ENCODE measurements around the gene PPM1B.
"Not testable (repeated sequence)": the region's sequence is repeated elsewhere in the genome, so short reads cannot be mapped to it uniquely, and the experiment has no call there.

PPM1B gene

DNA sequence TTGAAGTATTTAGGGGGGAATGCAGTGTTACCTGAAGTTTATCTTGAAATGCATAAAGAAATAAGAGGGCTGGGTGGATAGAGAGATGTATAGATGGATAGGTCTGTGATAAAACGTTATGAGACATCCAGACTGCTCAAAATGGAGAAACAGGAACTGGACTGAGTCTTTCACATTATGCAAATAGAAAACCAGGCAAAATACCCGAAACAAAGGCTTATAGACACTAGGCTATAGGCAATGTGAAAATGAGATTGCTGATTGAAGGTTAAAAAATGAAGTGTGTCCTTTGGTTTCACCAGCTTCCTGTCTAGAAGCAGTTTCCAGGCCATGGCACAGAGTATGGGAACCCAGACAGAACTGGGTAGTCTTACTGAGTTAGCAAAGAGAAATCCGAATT lies 81.7 kb downstream of the PPM1B start:
- no peak for DNase-seq (ENCODE audit: low read depth in 3 of 3)

- no peak for DNase-seq (ENCODE audit: low read depth in 3 of 3)
These were observed 85.3 kb downstream of the PPM1B start for GRCh38 chr2:44254023-44254422.

- not testable (repeated sequence) for DNase-seq (ENCODE audit: low read depth in 3 of 3)
These were observed 87.0 kb downstream of the PPM1B start for GRCh38 chr2:44255704-44256103.

GRCh38 chr2:44257802-44258201 lies 89.1 kb downstream of the PPM1B start:
- not testable (repeated sequence) for DNase-seq (ENCODE audit: low read depth in 3 of 3)

GRCh38 chr2:44267269-44267795 lies 98.7 kb downstream of the PPM1B start:
- DNase-seq (ENCODE audit: low read depth in 3 of 3): no peak

DNA sequence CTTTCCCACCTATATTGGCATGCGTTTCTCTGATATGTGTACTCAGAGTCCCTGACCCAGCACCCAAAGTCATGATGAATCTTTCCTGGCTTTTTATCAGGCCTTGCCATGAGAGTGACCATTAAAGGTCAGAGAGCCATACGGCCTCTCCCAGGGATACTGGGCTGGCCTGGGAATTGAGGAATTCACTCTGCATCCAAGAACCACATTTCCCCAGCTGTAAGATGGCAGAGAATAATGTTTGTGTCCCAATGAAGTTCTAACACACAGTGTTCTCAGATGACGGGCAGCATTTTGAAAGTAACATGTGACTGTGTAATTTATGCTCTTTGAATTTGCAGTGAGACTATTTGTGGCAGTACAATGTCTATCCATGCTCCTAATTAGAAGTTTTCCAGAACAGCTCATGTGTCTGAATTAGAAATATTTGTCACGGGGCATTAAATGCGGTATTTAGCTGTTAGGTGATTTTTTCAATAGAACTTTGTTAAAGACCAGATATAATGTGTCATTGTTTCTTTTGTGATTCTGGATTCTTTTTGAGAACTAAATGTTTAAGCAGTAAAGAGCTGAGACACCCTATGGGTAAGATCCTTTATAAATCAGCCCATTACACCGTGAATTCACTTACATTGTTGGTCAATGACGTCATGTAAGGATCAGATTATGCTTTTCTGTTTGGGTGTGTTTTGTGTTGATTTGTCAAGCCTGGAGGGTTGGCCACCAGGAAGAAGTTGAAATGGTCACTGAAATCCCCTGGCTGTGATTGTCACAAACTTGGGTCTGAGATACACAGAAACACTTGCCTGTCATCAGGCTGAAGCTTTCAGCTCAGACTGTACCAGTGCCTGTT lies 99.3 kb downstream of the PPM1B start:
- no peak for DNase-seq (ENCODE audit: low read depth in 3 of 3)

- DNase-seq (ENCODE audit: low read depth in 3 of 3): no peak
These were observed 101.2 kb downstream of the PPM1B start for GRCh38 chr2:44269831-44270230.

DNA sequence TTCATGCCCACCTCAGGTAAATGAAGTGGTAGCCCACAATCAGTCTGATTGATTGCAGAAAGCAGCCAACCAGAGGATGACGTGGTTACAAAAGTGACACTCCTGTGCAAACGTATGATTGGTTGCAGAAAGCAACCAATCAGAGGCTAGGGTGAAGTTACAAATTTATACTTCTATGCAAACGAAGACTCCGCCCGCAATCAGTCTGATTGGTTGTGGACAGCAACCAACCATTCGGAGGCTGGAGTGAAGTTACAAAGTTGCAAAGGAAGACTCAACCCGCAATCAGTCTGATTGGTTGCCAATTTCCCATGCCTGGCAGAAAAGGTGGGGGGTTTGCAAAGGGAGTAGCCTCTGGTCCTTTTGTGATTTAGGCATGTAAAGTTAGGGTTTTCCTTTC lies 102.6 kb downstream of the PPM1B start:
- no peak for DNase-seq (ENCODE audit: low read depth in 3 of 3)

DNA sequence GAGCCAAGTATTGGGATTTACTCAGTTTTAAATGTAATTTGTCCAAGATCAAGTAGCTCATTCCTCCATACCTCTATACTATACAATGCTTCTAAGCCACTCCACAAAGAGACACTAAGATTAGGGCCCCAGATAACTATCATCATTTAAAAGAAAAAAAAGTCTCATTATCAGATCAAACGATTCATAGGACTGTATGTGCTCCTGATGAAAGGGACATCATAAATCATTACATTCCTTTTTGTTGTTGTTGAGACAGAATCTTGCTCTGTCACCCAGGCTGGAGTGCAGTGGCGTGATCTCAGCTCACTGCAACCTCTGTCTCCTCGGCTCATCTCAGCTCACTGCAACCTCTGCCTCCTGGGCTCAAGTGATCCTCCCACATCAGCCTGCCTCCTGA lies 104.4 kb downstream of the PPM1B start:
- DNase-seq (ENCODE audit: low read depth in 3 of 3): no peak

GRCh38 chr2:44273596-44273995 lies 104.9 kb downstream of the PPM1B start:
- no peak for DNase-seq (ENCODE audit: low read depth in 3 of 3)

GRCh38 chr2:44275927-44276303 lies 107.2 kb downstream of the PPM1B start:
- no peak for DNase-seq (ENCODE audit: low read depth in 3 of 3)

- DNase-seq (ENCODE audit: low read depth in 3 of 3): no peak
These were observed 108.9 kb downstream of the PPM1B start for GRCh38 chr2:44277541-44277940.

DNA sequence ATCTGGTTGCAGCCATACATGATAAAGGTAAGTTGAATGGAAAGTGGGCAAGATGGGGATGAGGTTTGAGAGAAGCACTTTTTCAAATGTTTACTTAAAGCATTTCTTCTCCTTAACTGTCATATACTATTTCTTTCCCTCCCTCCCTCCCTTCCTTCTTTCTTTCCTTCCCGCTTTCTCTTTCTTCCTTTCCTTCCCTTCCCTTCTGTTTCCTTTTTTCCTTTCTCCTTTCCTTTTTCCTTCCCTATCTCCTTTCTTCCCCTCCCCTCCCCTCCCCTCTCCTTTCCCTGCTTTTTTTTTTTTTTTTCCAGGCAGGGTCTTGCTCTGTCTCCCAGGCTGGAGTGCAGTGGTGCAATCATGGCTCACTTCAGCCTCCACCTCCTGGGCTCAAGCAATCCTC lies 112.2 kb downstream of the PPM1B start:
- no peak for DNase-seq (ENCODE audit: low read depth in 3 of 3)
